ENCODE results near the gene RHBDL2. TPM values are rescaled to one million over a fixed set of nuclear protein-coding genes. Genes with fewer than 3 reads are reported as not detected.

The RHBDL2 gene
- total RNA-seq, 1 experiment from 2014 or later = not detected

DNA sequence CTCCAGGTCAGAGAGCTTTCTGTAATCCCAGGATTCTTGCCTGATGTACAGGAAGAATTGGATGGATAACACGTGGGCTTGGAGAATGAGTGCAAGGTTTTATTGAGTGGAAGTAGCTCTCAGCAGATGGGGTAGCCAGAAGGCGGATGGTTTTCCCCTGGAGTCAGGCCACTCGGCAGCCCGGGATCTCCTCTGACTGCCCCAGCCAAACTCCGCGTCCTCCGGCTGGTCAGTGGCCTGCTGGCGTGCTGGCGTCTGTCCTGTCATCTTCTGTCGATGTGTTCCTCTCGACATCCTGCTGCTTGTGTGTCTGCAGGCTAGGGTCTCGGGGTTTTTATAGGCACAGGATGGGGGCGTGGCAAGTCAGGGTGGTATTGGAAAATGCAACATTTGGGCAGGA is 32.8 kb downstream of the RHBDL2 start:
- H2AFZ ChIP-seq (ENCODE audit: low read depth, low read length, poor library complexity, severe bottlenecking) = no peak overlapping the region
- H3K4me2 ChIP-seq (ENCODE audit: low read length) = no peak overlapping the region
- H3K79me2 ChIP-seq (ENCODE audit: insufficient read depth, low read length) = no peaks in the 10 kb centered on the region
- H3K27ac ChIP-seq (ENCODE audit: low read depth, low read length) = no peak overlapping the region
- POLR2A ChIA-PET = no interaction called here
- no peak overlapping the region for H3K4me3 ChIP-seq (replicated peaks in 1 of 2; ENCODE audit: low read depth in 1 of 2, low read length in 2 of 2)
- H3K36me3 ChIP-seq (ENCODE audit: control insufficient read depth in 1 of 2, insufficient read depth in 2 of 2, low read length in 2 of 2) = no peaks in the 10 kb centered on the region
- H4K20me1 ChIP-seq (ENCODE audit: insufficient read depth) = no peaks in the 10 kb centered on the region
- no peaks in the 10 kb centered on the region for H3K9me2 ChIP-seq (ENCODE audit: insufficient read depth)
- CTCF ChIA-PET = no interaction called here
- intact Hi-C loops (cut with micrococcal nuclease) = no loop called here
- no peak for ATAC-seq
- no peak for DNase-seq (ENCODE audit: low read depth, low spot score)
- RAD21 ChIA-PET (ENCODE audit: low non-redundant PET in 1 of 2, low total read pairs in 2 of 2, uncharacterized antibody in 2 of 2, unreplicated experiment in 2 of 2) = no interaction called here
- no peaks in the 10 kb centered on the region for H3K4me1 ChIP-seq (ENCODE audit: control insufficient read depth in 1 of 2, insufficient read depth in 2 of 2, low read length in 2 of 2)
- no peak overlapping the region for H3K9ac ChIP-seq (ENCODE audit: low read length)
- BruUV-seq (replicated peaks) = no TSS peak
- no peaks in the 10 kb centered on the region for H3K27me3 ChIP-seq (ENCODE audit: insufficient read depth, low read length)
- TF ChIP-seq POLR2A (IDR thresholded peaks at IDR 0.05; ENCODE audit: borderline replicate concordance, extremely low read depth, insufficient read depth, insufficient read length) (no peak), ELF1 (IDR thresholded peaks at IDR 0.05; ENCODE audit: borderline replicate concordance, low read depth) (no peak), EZH2phosphoT487 (IDR thresholded peaks at IDR 0.05; ENCODE audit: borderline replicate concordance) (no peak), ZFX (IDR thresholded peaks at IDR 0.05) (no peak), YY1 (IDR thresholded peaks at IDR 0.05; ENCODE audit: extremely low read depth, insufficient replicate concordance, low read depth, low read length) (no peak), SIN3A (IDR thresholded peaks at IDR 0.05; ENCODE audit: low read depth) (no peak), FOSL1 (IDR thresholded peaks at IDR 0.05; ENCODE audit: low read depth) (no peak), JUND (IDR thresholded peaks at IDR 0.05) (no peak), EZH2 (IDR thresholded peaks at IDR 0.05) (no peak), ZNF274 (IDR thresholded peaks at IDR 0.05; ENCODE audit: low read depth, low read length) (no peak), CBX3 (IDR thresholded peaks at IDR 0.05; ENCODE audit: low read depth) (no peak), SRF (IDR thresholded peaks at IDR 0.05; ENCODE audit: low read depth) (no peak), POLR2AphosphoS5 (IDR thresholded peaks at IDR 0.05; ENCODE audit: low read depth, low read length) (no peak), CEBPB (IDR thresholded peaks at IDR 0.05; ENCODE audit: low read depth) (no peak), SP1 (IDR thresholded peaks at IDR 0.05; ENCODE audit: low read depth) (no peak), EGR1 (IDR thresholded peaks at IDR 0.05; ENCODE audit: low read depth) (no peak)
- TF ChIP-seq, protein P1, sequence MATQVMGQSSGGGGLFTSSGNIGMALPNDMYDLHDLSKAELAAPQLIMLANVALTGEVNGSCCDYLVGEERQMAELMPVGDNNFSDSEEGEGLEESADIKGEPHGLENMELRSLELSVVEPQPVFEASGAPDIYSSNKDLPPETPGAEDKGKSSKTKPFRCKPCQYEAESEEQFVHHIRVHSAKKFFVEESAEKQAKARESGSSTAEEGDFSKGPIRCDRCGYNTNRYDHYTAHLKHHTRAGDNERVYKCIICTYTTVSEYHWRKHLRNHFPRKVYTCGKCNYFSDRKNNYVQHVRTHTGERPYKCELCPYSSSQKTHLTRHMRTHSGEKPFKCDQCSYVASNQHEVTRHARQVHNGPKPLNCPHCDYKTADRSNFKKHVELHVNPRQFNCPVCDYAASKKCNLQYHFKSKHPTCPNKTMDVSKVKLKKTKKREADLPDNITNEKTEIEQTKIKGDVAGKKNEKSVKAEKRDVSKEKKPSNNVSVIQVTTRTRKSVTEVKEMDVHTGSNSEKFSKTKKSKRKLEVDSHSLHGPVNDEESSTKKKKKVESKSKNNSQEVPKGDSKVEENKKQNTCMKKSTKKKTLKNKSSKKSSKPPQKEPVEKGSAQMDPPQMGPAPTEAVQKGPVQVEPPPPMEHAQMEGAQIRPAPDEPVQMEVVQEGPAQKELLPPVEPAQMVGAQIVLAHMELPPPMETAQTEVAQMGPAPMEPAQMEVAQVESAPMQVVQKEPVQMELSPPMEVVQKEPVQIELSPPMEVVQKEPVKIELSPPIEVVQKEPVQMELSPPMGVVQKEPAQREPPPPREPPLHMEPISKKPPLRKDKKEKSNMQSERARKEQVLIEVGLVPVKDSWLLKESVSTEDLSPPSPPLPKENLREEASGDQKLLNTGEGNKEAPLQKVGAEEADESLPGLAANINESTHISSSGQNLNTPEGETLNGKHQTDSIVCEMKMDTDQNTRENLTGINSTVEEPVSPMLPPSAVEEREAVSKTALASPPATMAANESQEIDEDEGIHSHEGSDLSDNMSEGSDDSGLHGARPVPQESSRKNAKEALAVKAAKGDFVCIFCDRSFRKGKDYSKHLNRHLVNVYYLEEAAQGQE (IDR thresholded peaks at IDR 0.05; ENCODE audit: low read depth) = no peak
- TF ChIP-seq, protein P2, sequence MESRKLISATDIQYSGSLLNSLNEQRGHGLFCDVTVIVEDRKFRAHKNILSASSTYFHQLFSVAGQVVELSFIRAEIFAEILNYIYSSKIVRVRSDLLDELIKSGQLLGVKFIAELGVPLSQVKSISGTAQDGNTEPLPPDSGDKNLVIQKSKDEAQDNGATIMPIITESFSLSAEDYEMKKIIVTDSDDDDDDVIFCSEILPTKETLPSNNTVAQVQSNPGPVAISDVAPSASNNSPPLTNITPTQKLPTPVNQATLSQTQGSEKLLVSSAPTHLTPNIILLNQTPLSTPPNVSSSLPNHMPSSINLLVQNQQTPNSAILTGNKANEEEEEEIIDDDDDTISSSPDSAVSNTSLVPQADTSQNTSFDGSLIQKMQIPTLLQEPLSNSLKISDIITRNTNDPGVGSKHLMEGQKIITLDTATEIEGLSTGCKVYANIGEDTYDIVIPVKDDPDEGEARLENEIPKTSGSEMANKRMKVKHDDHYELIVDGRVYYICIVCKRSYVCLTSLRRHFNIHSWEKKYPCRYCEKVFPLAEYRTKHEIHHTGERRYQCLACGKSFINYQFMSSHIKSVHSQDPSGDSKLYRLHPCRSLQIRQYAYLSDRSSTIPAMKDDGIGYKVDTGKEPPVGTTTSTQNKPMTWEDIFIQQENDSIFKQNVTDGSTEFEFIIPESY (IDR thresholded peaks at IDR 0.05; ENCODE audit: extremely low read depth, insufficient replicate concordance, low read length) = no peak
- TF ChIP-seq, protein P3, sequence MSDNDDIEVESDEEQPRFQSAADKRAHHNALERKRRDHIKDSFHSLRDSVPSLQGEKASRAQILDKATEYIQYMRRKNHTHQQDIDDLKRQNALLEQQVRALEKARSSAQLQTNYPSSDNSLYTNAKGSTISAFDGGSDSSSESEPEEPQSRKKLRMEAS (IDR thresholded peaks at IDR 0.05) = no peak
- TF ChIP-seq, protein P4, sequence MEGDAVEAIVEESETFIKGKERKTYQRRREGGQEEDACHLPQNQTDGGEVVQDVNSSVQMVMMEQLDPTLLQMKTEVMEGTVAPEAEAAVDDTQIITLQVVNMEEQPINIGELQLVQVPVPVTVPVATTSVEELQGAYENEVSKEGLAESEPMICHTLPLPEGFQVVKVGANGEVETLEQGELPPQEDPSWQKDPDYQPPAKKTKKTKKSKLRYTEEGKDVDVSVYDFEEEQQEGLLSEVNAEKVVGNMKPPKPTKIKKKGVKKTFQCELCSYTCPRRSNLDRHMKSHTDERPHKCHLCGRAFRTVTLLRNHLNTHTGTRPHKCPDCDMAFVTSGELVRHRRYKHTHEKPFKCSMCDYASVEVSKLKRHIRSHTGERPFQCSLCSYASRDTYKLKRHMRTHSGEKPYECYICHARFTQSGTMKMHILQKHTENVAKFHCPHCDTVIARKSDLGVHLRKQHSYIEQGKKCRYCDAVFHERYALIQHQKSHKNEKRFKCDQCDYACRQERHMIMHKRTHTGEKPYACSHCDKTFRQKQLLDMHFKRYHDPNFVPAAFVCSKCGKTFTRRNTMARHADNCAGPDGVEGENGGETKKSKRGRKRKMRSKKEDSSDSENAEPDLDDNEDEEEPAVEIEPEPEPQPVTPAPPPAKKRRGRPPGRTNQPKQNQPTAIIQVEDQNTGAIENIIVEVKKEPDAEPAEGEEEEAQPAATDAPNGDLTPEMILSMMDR (IDR thresholded peaks at IDR 0.05 in 2 of 3, conservative IDR thresholded peaks at IDR 0.05 in 1 of 3; ENCODE audit: borderline replicate concordance in 1 of 3, insufficient read depth in 1 of 3, low read depth in 2 of 3, low read length in 2 of 3) = no peak
- H3K9me3 ChIP-seq (ENCODE audit: control insufficient read depth in 1 of 2, insufficient read depth in 1 of 2, low read depth in 1 of 2, low read length in 2 of 2) = no peaks in the 10 kb centered on the region
